ENCODE measurements around the gene VEPH1. TPM values are rescaled to one million over a fixed set of nuclear protein-coding genes. Genes with fewer than 3 reads are reported as not detected.

The VEPH1 gene
- total RNA-seq, 1 experiment from 2014 or later, result 7.7 TPM

DNA sequence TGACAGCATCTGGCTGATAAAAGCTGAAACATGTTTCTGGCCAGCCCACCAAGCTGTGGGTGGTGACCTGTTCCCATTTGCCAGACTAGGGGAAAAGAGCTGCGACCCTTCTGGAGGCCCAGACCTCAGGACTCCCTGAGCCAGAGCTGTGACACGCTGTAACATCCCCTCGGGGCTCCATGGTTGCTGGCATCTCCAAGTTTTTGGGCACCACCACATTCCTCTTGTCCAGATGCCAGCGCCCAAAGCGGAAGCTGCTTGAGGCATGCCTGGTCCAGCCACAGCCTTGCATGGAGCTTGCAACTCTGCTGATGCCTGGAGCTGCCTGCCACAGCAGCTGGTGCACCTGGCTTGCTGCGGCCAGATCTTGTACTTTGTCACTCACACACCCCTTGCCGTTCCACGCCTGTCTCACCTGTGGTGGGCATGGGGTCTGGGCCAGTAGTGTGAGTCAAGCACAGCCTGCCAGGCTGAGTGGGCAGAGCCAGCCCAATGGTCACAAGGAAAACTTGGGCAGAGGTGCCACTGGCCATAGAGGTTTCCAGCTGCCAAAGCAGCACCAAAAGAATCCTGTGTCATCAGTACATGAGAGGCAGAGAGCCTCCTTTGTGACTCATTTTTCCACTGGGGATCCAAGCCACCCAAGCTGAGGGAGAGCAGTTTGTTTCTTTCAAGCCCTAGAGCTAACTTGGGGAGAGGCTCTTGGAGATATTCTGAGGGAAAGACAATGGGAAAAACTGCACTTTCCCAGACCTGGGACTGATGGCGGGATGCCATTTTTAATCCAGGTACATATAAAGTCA, 112.3 kb downstream of the VEPH1 start:
- H2AK5ac ChIP-seq (ENCODE audit: insufficient read length, low read length), result no peak overlapping the region
- no peaks in the 10 kb centered on the region for H3K9me3 ChIP-seq (ENCODE audit: control insufficient read depth, low read depth, low read length)
- Mint-ChIP-seq H3K27me3 (ENCODE audit: low read depth) (no peaks in the 10 kb centered on the region; the same call in 1 of the 2 replicates), H3K4me1 (no peaks in the 10 kb centered on the region), H3K27ac (no peak overlapping the region), H3K4me3 (no peak overlapping the region), H3K36me3 (ENCODE audit: insufficient read depth in 1 of 3, low read depth in 3 of 3) (0 out of 7 replicates have a peak, but pooled peaks cover 0 to 5% (median 2%) of the 10 kb centered on the region in 3 experiments), H3K9me3 (peaks cover 0 to 6% of the 10 kb centered on the region in 2 experiments; a peak in 2 of 5 replicates)
- no peaks in the 10 kb centered on the region for H3K79me2 ChIP-seq (ENCODE audit: insufficient read depth, low read length)
- no peak overlapping the region for H2BK15ac ChIP-seq (ENCODE audit: low read depth, low read length)
- no peak overlapping the region for H3K4ac ChIP-seq (ENCODE audit: low read depth, low read length)
- no peak overlapping the region for H3K4me2 ChIP-seq (ENCODE audit: insufficient read depth, insufficient read length, low read length)
- no peaks in the 10 kb centered on the region for H3K23me2 ChIP-seq (ENCODE audit: insufficient read length, low read depth, low read length, poor library complexity, severe bottlenecking)
- H3K18ac ChIP-seq (ENCODE audit: insufficient read length, low read depth, low read length), result no peak overlapping the region
- TF ChIP-seq, protein P1, sequence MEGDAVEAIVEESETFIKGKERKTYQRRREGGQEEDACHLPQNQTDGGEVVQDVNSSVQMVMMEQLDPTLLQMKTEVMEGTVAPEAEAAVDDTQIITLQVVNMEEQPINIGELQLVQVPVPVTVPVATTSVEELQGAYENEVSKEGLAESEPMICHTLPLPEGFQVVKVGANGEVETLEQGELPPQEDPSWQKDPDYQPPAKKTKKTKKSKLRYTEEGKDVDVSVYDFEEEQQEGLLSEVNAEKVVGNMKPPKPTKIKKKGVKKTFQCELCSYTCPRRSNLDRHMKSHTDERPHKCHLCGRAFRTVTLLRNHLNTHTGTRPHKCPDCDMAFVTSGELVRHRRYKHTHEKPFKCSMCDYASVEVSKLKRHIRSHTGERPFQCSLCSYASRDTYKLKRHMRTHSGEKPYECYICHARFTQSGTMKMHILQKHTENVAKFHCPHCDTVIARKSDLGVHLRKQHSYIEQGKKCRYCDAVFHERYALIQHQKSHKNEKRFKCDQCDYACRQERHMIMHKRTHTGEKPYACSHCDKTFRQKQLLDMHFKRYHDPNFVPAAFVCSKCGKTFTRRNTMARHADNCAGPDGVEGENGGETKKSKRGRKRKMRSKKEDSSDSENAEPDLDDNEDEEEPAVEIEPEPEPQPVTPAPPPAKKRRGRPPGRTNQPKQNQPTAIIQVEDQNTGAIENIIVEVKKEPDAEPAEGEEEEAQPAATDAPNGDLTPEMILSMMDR (conservative IDR thresholded peaks at IDR 0.05), result no peak
- no peak overlapping the region for H4K91ac ChIP-seq (ENCODE audit: insufficient read length, low read depth, low read length)
- no peak overlapping the region for H2BK20ac ChIP-seq (ENCODE audit: low read depth, low read length, poor library complexity, severe bottlenecking)
- H3K4me1 ChIP-seq (ENCODE audit: insufficient read depth, low read length), result no peaks in the 10 kb centered on the region
- H3K27ac ChIP-seq (ENCODE audit: insufficient read length, low read depth, low read length), result no peak overlapping the region
- H3K27me3 ChIP-seq (ENCODE audit: insufficient read depth, low read length), result no peaks in the 10 kb centered on the region
- H2BK5ac ChIP-seq (ENCODE audit: insufficient read length, low read length), result no peak overlapping the region
- H2BK120ac ChIP-seq (ENCODE audit: low read depth, low read length, poor library complexity, severe bottlenecking), result no peak overlapping the region
- no peaks in the 10 kb centered on the region for H3K79me1 ChIP-seq (ENCODE audit: insufficient read depth, low read depth, low read length, poor library complexity, severe bottlenecking)
- no peak overlapping the region for H2AFZ ChIP-seq (ENCODE audit: low read length)
- H3K23ac ChIP-seq (ENCODE audit: insufficient read length, low read depth, low read length), result no peak overlapping the region
- WGBS (ENCODE audit: extremely low coverage, insufficient read length, low lambda C conversion rate), result no CpG with 5 or more reads among the region's 9 CpGs
- H3K9ac ChIP-seq (ENCODE audit: extremely low read depth, insufficient read length, low read length), result no peak overlapping the region
- H3K56ac ChIP-seq (ENCODE audit: insufficient read length, low read depth, low read length), result no peak overlapping the region
- no peak for DNase-seq
- H3T11ph ChIP-seq (ENCODE audit: low read length), result no peak overlapping the region
- no peak overlapping the region for H3K14ac ChIP-seq (ENCODE audit: insufficient read depth, low read length)
- H4K8ac ChIP-seq (replicated peaks; ENCODE audit: insufficient read length, low read depth, low read length), result no peak overlapping the region
- H4K5ac ChIP-seq (ENCODE audit: insufficient read length, low read depth, low read length), result no peak overlapping the region
- no peaks in the 10 kb centered on the region for H4K20me1 ChIP-seq (ENCODE audit: control insufficient read depth, insufficient read depth, insufficient read length)
- H2BK12ac ChIP-seq (ENCODE audit: insufficient read length, low read depth, low read length), result no peak overlapping the region
